Progenitor cell of endocrine pancreas (in vitro differentiated cells): Measurements from ENCODE around the gene RSL24D1. TPM values are rescaled to one million over a fixed set of nuclear protein-coding genes. Genes with fewer than 3 reads are reported as not detected.

Source experiments
- DNase-seq: peaks from one replicate; pipeline ENCODE4 v3.0.0; 2021; ENCODE audit warnings: low spot score; ENCODE audit not compliant: unreplicated experiment
- H3K27ac Mint-ChIP-seq: 2 replicates; pipeline ENCODE4 v1.8.0; 2021; ENCODE audit warnings: mild to moderate bottlenecking, moderate library complexity, mixed read lengths
- H3K27me3 Mint-ChIP-seq: 2 replicates; pipeline ENCODE4 v1.8.0; 2021; ENCODE audit warnings: mixed read lengths
- H3K36me3 Mint-ChIP-seq: 2 replicates; pipeline ENCODE4 v1.8.0; 2022; ENCODE audit warnings: mixed read lengths; ENCODE audit not compliant: insufficient read depth
- H3K4me1 Mint-ChIP-seq: 2 replicates; pipeline ENCODE4 v1.8.0; 2021; ENCODE audit warnings: low read depth, mixed read lengths
- H3K4me3 Mint-ChIP-seq: 2 replicates; pipeline ENCODE4 v1.8.0; 2021; ENCODE audit warnings: low read depth, mild to moderate bottlenecking, moderate library complexity, mixed read lengths
- H3K9me3 Mint-ChIP-seq: 2 replicates; pipeline ENCODE4 v1.8.0; 2021; ENCODE audit warnings: low read depth, mixed read lengths
- total RNA-seq: library from RNA; stranded (reverse); gene quantifications from 2 replicates; pipeline ENCODE4 v1.2.1, GENCODE V29; 2021
- TF ChIP-seq, protein P1 (sequence below): fragments of 200-600 bp; sonication (generic); IDR thresholded peaks from one replicate; pipeline ENCODE4 v1.5.0; 2021; ENCODE audit warnings: antibody characterized with exemption, mild to moderate bottlenecking; ENCODE audit not compliant: unreplicated experiment

The RSL24D1 gene
- total RNA-seq, 1 donor from 2014 or later, result 69.1 TPM

DNA sequence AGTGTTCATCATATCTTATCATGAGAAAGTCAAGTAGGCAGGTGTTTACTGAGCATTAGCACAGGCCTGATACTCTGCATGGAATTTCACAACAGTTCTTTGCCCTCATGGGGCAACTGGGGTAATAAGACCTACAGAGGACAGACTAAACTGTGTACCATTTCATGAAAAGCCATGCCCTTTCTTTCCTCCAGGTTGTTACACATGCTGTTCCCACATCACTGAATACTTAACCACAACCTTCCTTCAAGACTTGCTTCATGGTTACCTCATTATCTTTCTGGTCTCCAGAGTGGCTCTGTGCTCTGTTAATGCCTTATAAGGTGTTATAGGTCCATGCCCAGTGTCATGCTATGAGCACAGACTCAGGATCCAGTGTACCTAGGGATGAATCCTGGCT lies 28.2 kb upstream of the RSL24D1 start:
- DNase-seq, result no peak
- no peaks in the 10 kb centered on the region for H3K27me3 Mint-ChIP-seq
- H3K27ac Mint-ChIP-seq, result no peak overlapping the region
- H3K4me1 Mint-ChIP-seq, result peaks cover 7% of the 10 kb centered on the region
- peaks cover 2% of the 10 kb centered on the region for H3K36me3 Mint-ChIP-seq
- H3K9me3 Mint-ChIP-seq, result no peaks in the 10 kb centered on the region
- H3K4me3 Mint-ChIP-seq, result no peak overlapping the region
- TF ChIP-seq, protein P1, sequence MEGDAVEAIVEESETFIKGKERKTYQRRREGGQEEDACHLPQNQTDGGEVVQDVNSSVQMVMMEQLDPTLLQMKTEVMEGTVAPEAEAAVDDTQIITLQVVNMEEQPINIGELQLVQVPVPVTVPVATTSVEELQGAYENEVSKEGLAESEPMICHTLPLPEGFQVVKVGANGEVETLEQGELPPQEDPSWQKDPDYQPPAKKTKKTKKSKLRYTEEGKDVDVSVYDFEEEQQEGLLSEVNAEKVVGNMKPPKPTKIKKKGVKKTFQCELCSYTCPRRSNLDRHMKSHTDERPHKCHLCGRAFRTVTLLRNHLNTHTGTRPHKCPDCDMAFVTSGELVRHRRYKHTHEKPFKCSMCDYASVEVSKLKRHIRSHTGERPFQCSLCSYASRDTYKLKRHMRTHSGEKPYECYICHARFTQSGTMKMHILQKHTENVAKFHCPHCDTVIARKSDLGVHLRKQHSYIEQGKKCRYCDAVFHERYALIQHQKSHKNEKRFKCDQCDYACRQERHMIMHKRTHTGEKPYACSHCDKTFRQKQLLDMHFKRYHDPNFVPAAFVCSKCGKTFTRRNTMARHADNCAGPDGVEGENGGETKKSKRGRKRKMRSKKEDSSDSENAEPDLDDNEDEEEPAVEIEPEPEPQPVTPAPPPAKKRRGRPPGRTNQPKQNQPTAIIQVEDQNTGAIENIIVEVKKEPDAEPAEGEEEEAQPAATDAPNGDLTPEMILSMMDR, result no peak

DNA sequence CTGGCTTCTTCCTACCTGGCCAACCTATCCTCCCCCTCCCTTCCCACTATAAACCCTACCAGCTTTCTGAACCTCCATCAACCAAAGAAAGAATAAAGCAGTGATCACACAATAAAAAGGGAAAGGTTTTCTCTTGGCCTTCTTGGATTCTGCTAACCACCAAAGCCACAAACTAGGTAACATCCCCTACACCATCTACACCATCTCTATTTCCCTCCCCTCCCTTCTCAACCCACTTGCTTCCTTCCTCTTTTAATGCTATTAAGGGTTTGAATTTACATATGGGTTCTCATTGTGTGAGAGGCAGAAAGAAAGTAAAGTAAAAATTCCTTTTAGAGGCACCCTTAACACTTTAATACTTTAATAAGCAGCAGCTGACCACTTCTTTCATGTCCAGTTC lies 25.8 kb upstream of the RSL24D1 start:
- Mint-ChIP-seq H3K4me3 (no peak overlapping the region), H3K9me3 (no peaks in the 10 kb centered on the region), H3K27ac (peak overlapping the region; percentile 13), H3K4me1 (peaks cover 9% of the 10 kb centered on the region), H3K27me3 (no peaks in the 10 kb centered on the region), H3K36me3 (peaks cover 4% of the 10 kb centered on the region)
- DNase-seq, result no peak
- TF ChIP-seq, protein P1, result no peak

DNA sequence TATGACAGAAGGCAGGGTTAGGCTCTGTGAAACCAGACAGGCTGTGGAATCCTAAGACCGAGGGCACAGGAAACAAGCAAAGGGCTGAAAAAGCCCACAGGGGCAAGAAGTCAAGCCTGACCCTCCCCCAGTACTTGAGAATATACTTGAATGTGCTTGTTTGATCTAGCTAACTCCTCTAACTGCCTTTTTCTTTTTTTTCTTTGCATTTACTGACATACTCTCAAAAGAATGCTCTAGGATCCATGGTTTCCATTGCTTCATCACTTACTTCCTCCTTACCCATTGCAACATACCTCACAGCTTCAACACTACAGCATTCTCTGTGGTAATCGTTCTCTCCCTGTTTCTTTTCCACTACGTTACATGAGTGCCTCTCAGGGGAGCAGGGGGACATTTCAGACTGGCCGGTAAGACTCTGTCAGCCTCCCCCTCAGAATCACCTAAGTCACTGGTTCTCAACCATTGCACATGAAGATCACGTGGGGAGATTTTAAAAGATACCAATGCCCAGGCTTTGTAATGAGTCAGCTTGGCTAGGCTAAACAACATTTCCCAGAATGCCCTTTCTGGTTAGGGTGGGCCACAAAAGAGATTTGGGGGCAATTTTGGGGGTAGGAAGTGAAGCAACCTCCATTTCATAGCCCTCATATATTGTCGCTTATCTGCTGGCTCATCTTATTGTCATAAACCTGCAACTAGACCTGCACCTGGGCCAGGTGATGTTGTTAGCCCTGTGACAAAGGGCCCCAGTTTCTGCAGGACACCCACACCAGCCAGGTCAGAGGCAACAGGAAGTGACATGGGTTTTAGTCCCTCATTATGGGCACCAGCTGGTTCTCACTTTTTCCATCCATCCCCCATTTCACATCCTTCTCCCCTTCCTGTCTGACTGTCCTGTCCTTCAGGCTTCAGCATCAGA lies 24.6 kb upstream of the RSL24D1 start:
- TF ChIP-seq, protein P1, result no peak
- H3K9me3 Mint-ChIP-seq, result no peaks in the 10 kb centered on the region
- H3K36me3 Mint-ChIP-seq, result peaks cover 4% of the 10 kb centered on the region
- H3K4me3 Mint-ChIP-seq, result no peak overlapping the region
- H3K4me1 Mint-ChIP-seq, result peaks cover 9% of the 10 kb centered on the region
- H3K27me3 Mint-ChIP-seq, result no peaks in the 10 kb centered on the region
- H3K27ac Mint-ChIP-seq, result no peak overlapping the region
- DNase-seq, result no peak

DNA sequence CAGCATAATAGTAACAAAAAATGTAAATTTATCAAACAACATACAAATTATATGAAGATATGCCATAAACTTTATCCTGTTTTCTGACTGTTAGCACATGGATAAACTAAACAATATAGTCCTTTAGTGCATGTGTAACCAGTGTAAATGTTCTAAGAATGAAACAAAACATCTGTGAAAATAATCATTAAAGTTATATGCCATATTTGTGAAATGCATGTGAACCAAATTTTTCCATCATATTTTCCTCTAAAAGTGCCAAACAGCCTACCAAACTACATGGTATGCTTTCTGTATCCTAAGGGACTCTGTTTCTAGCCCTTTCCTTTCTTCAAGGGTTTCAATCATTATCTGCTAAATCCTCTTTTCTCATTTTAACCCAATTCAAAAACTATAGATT lies 23.9 kb upstream of the RSL24D1 start:
- no peak overlapping the region for H3K27ac Mint-ChIP-seq
- H3K4me1 Mint-ChIP-seq, result peaks cover 9% of the 10 kb centered on the region
- peaks cover 4% of the 10 kb centered on the region for H3K36me3 Mint-ChIP-seq
- TF ChIP-seq, protein P1, result no peak
- H3K9me3 Mint-ChIP-seq, result no peaks in the 10 kb centered on the region
- H3K27me3 Mint-ChIP-seq, result no peaks in the 10 kb centered on the region
- DNase-seq, result no peak
- H3K4me3 Mint-ChIP-seq, result no peak overlapping the region

DNA sequence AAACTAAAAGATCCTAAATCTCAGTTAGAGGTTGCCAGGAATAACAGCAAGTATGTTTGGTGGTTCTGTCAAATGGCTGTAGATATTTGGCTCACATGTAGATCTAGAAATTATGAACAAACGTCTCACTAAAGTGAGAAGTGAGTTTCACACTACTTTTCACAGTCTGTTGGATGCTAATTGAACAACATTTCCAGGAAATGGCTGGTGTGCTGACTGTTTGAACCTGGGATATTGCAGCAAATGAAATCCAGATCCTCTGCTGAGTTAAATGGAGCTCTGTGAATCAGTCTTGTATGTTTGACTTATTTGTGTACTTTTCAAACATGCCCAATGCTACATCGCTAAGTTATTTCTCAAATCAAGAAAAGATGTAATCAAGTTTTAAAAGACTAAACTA lies 21.3 kb upstream of the RSL24D1 start:
- H3K9me3 Mint-ChIP-seq, result no peaks in the 10 kb centered on the region

More for the DNA sequence above, 21.3 kb upstream of the RSL24D1 start:
- TF ChIP-seq, protein P1, result no peak
- no peak overlapping the region for H3K27ac Mint-ChIP-seq
- peaks cover 6% of the 10 kb centered on the region for H3K36me3 Mint-ChIP-seq
- H3K4me3 Mint-ChIP-seq, result no peak overlapping the region
- H3K4me1 Mint-ChIP-seq, result peaks cover 7% of the 10 kb centered on the region
- no peak for DNase-seq
- no peaks in the 10 kb centered on the region for H3K27me3 Mint-ChIP-seq
